Measurements from ENCODE around the gene PSMG2.
"Not testable (repeated sequence)": the region's sequence is repeated elsewhere in the genome, so short reads cannot be mapped to it uniquely, and the experiment has no call there.

- TF ChIP-seq CTCF (IDR thresholded peaks at IDR 0.05); MAX (IDR thresholded peaks at IDR 0.05; ENCODE audit: low read depth); POLR2AphosphoS5 (IDR thresholded peaks at IDR 0.05; ENCODE audit: low read depth, low read length): not testable (repeated sequence)
Measured at GRCh38 chr18:12758566-12758965, 55.7 kb downstream of the PSMG2 start.
